H9 (cell line): Measurements from ENCODE around the gene GLYR1. TPM values are rescaled to one million over a fixed set of nuclear protein-coding genes. Genes with fewer than 3 reads are reported as not detected.

Source experiments
- DNase-seq: peaks from one replicate; pipeline ENCODE4 v3.0.0-alpha.2; 2017
- H2AFZ ChIP-seq: one replicate; pipeline ENCODE4 v1.6.1; 2013; ENCODE audit warnings: mild to moderate bottlenecking, low read length, control low read depth, moderate library complexity
- H2AK5ac ChIP-seq: 2 replicates; pipeline ENCODE4 v1.6.1; 2013; ENCODE audit warnings: low read length, control low read depth, mixed read lengths; ENCODE audit not compliant: insufficient read length
- H2BK120ac ChIP-seq: one replicate; pipeline ENCODE4 v1.6.1; 2013; ENCODE audit warnings: low read depth, mild to moderate bottlenecking, low read length, control low read depth, inconsistent platforms; ENCODE audit not compliant: poor library complexity, severe bottlenecking
- H2BK12ac ChIP-seq: 2 replicates; pipeline ENCODE4 v1.6.1; 2013; ENCODE audit warnings: low read length, control low read depth, mixed read lengths, low read depth; ENCODE audit not compliant: insufficient read length
- H2BK15ac ChIP-seq: 2 replicates; pipeline ENCODE4 v1.6.1; 2013; ENCODE audit warnings: low read depth, low read length, control low read depth
- H2BK20ac ChIP-seq: one replicate; pipeline ENCODE4 v1.6.1; 2013; ENCODE audit warnings: low read depth, mild to moderate bottlenecking, low read length, control low read depth, inconsistent platforms; ENCODE audit not compliant: poor library complexity, severe bottlenecking
- H2BK5ac ChIP-seq: 2 replicates; pipeline ENCODE4 v1.6.1; 2013; ENCODE audit warnings: low read length, control low read depth, mixed read lengths; ENCODE audit not compliant: insufficient read length
- H3K14ac ChIP-seq: 2 replicates; pipeline ENCODE4 v1.6.1; 2013; ENCODE audit warnings: low read length, control low read depth; ENCODE audit not compliant: insufficient read depth
- H3K18ac ChIP-seq: 2 replicates; pipeline ENCODE4 v1.6.1; 2013; ENCODE audit warnings: low read depth, mild to moderate bottlenecking, mixed read lengths, low read length, control low read depth; ENCODE audit not compliant: insufficient read length
- H3K23ac ChIP-seq: 2 replicates; pipeline ENCODE4 v1.6.1; 2013; ENCODE audit warnings: low read length, control low read depth, mixed read lengths, low read depth; ENCODE audit not compliant: insufficient read length
- H3K23me2 ChIP-seq: 2 replicates; pipeline ENCODE4 v1.6.1; 2013; ENCODE audit warnings: low read depth, mild to moderate bottlenecking, mixed read lengths, low read length, control low read depth; ENCODE audit not compliant: insufficient read length, poor library complexity, severe bottlenecking
- H3K27ac ChIP-seq: 2 replicates; pipeline ENCODE4 v1.5.1; 2013; ENCODE audit warnings: low read length, control low read depth, mixed read lengths, low read depth; ENCODE audit not compliant: insufficient read length
- H3K27me3 ChIP-seq: 2 replicates; pipeline ENCODE4 v1.6.1; 2013; ENCODE audit warnings: low read length, control low read depth, inconsistent platforms; ENCODE audit not compliant: insufficient read depth
- H3K4ac ChIP-seq: 2 replicates; pipeline ENCODE4 v1.6.1; 2013; ENCODE audit warnings: low read depth, mild to moderate bottlenecking, control low read depth, inconsistent platforms, low read length, moderate library complexity
- H3K4me1 ChIP-seq: 2 replicates; pipeline ENCODE4 v1.6.1; 2013; ENCODE audit warnings: low read length, control low read depth, inconsistent platforms; ENCODE audit not compliant: insufficient read depth
- H3K4me2 ChIP-seq: 2 replicates; pipeline ENCODE4 v1.6.1; 2013; ENCODE audit warnings: low read length, control low read depth, mixed read lengths; ENCODE audit not compliant: insufficient read length, insufficient read depth
- H3K56ac ChIP-seq: 2 replicates; pipeline ENCODE4 v1.6.1; 2013; ENCODE audit warnings: low read depth, mild to moderate bottlenecking, mixed read lengths, low read length, control low read depth; ENCODE audit not compliant: insufficient read length
- H3K79me1 ChIP-seq: 2 replicates; pipeline ENCODE4 v1.6.1; 2013; ENCODE audit warnings: low read depth, mild to moderate bottlenecking, moderate library complexity, low read length, control low read depth, inconsistent platforms; ENCODE audit not compliant: insufficient read depth, poor library complexity, severe bottlenecking
- H3K79me2 ChIP-seq: 2 replicates; pipeline ENCODE4 v1.6.1; 2013; ENCODE audit warnings: low read length, control low read depth, inconsistent platforms; ENCODE audit not compliant: insufficient read depth
- H3K9ac ChIP-seq: 2 replicates; pipeline ENCODE4 v1.6.1; 2013; ENCODE audit warnings: low read length, control low read depth, mixed read lengths; ENCODE audit not compliant: insufficient read length; ENCODE audit errors: extremely low read depth
- H3K9me3 ChIP-seq: one replicate; pipeline ENCODE4 v1.6.1; 2013; ENCODE audit warnings: low read depth, low read length, inconsistent platforms; ENCODE audit not compliant: control insufficient read depth
- H3T11ph ChIP-seq: one replicate; pipeline ENCODE4 v1.6.1; 2013; ENCODE audit warnings: mild to moderate bottlenecking, low read length, control low read depth, inconsistent platforms
- H4K20me1 ChIP-seq: one replicate; pipeline ENCODE4 v1.6.1; 2013; ENCODE audit not compliant: control insufficient read depth, insufficient read length, insufficient read depth
- H4K5ac ChIP-seq: 2 replicates; pipeline ENCODE4 v1.6.1; 2013; ENCODE audit warnings: low read depth, mild to moderate bottlenecking, mixed read lengths, low read length, control low read depth; ENCODE audit not compliant: insufficient read length
- H4K8ac ChIP-seq: replicated peaks from 2 replicates; pipeline ENCODE4 v1.6.1; 2013; ENCODE audit warnings: low read length, control low read depth, mixed read lengths, low read depth; ENCODE audit not compliant: insufficient read length
- H4K91ac ChIP-seq: 2 replicates; pipeline ENCODE4 v1.6.1; 2013; ENCODE audit warnings: low read depth, mild to moderate bottlenecking, moderate library complexity, mixed read lengths, low read length, control low read depth; ENCODE audit not compliant: insufficient read length
- H3K27ac Mint-ChIP-seq, 3 experiments: 2 replicates in 2 of 3; 3 replicates in 1 of 3; pipeline ENCODE4 v1.8.0; 2020 to 2021; ENCODE audit warnings: mixed read lengths in 3 of 3, mild to moderate bottlenecking in 1 of 3, moderate library complexity in 1 of 3
- H3K27me3 Mint-ChIP-seq: 2 replicates; pipeline ENCODE4 v1.8.0; 2021; ENCODE audit warnings: low read depth, mild to moderate bottlenecking, moderate library complexity, mixed read lengths
- H3K36me3 Mint-ChIP-seq, 3 experiments: 2 replicates in 2 of 3; 3 replicates in 1 of 3; pipeline ENCODE4 v1.8.0; 2020 to 2021; ENCODE audit warnings: low read depth in 3 of 3, mixed read lengths in 3 of 3; ENCODE audit not compliant: insufficient read depth in 1 of 3
- H3K4me1 Mint-ChIP-seq, 2 experiments: 2 replicates each; pipeline ENCODE4 v1.8.0; 2020; ENCODE audit warnings: mixed read lengths in 2 of 2
- H3K4me3 Mint-ChIP-seq, 2 experiments: 2 replicates in 1 of 2; 3 replicates in 1 of 2; pipeline ENCODE4 v1.8.0; 2020 to 2021; ENCODE audit warnings: mild to moderate bottlenecking in 2 of 2, mixed read lengths in 2 of 2, moderate library complexity in 1 of 2
- H3K9me3 Mint-ChIP-seq, 2 experiments: 2 replicates in 1 of 2; 3 replicates in 1 of 2; pipeline ENCODE4 v1.8.0; 2020; ENCODE audit warnings: mild to moderate bottlenecking in 2 of 2, mixed read lengths in 2 of 2, moderate library complexity in 1 of 2
- CTCF ChIP-seq: fragments of 200-600 bp; sonication (generic); conservative IDR thresholded peaks from 3 replicates; pipeline ENCODE4 v1.8.0; 2021; ENCODE audit warnings: antibody characterized with exemption, mild to moderate bottlenecking
- WGBS: extraction: QIAGEN DNeasy Blood & Tissue Kit; methylation state at CpG from one replicate; pipeline ENCODE4 v1.1.7; 2013; ENCODE audit warnings: missing lambda C conversion rate, low lambda C conversion rate, mixed read lengths; ENCODE audit not compliant: insufficient read length; ENCODE audit errors: extremely low coverage; 5-methylcytosine and 5-hydroxymethylcytosine counted together
- total RNA-seq: library from RNA; stranded (reverse); gene quantifications from 2 replicates; pipeline ENCODE4 v1.2.1, GENCODE V29; 2021

Gene GLYR1
- total RNA-seq, 1 experiment from 2014 or later = 114 TPM

- Histone ChIP-seq H3K4ac (no peak overlapping the region), H4K91ac (no peak overlapping the region), H2AFZ (no peak overlapping the region), H3K56ac (no peak overlapping the region), H3K9ac (no peak overlapping the region), H4K5ac (no peak overlapping the region), H2BK120ac (no peak overlapping the region), H3K79me2 (no peaks in the 10 kb centered on the region), H4K20me1 (no peaks in the 10 kb centered on the region), H2BK5ac (no peak overlapping the region), H3K4me1 (no peaks in the 10 kb centered on the region), H3K18ac (no peak overlapping the region), H3K27ac (no peak overlapping the region), H3K23ac (no peak overlapping the region), H3K27me3 (no peaks in the 10 kb centered on the region), H3K23me2 (no peaks in the 10 kb centered on the region), H2BK15ac (no peak overlapping the region), H4K8ac (no peak overlapping the region), H3K9me3 (no peaks in the 10 kb centered on the region), H3K14ac (no peak overlapping the region), H2BK12ac (no peak overlapping the region), H2BK20ac (no peak overlapping the region), H3K79me1 (no peaks in the 10 kb centered on the region), H2AK5ac (no peak overlapping the region), H3K4me2 (no peak overlapping the region), H3T11ph (no peak overlapping the region)
- peaks cover 47 to 74% (median 67%) of the 10 kb centered on the region in 3 experiments for H3K36me3 Mint-ChIP-seq
- no peak overlapping the region for H3K4me3 Mint-ChIP-seq
- no peaks in the 10 kb centered on the region for H3K4me1 Mint-ChIP-seq
- peaks cover 7 to 9% of the 10 kb centered on the region in 2 experiments; a peak in 3 of 5 replicates for H3K9me3 Mint-ChIP-seq
- no peak for TF ChIP-seq CTCF
- WGBS = no CpG with 5 or more reads among the region's 4 CpGs
- no peak for DNase-seq
- H3K27me3 Mint-ChIP-seq = no peaks in the 10 kb centered on the region
- H3K27ac Mint-ChIP-seq = no peak overlapping the region; a peak in 1 of 7 replicates
Observed at GRCh38 chr16:4754865-4755264, 92.2 kb downstream of the GLYR1 start.
